Pancreas (tissue), 10 donors: ENCODE results near the gene MEI4. TPM values are rescaled to one million over a fixed set of nuclear protein-coding genes. Genes with fewer than 3 reads are reported as not detected.

Experiments
- ATAC-seq, 4 donors: fragments of 200-7000 bp; cut with Tn5 transposase; one replicate each; pipeline versions ENCODE4 v1.8.0 to v1.9.1; 2020; ENCODE audit warnings: mild to moderate bottlenecking in 4 of 4, moderate library complexity in 4 of 4
- DNase-seq, 6 donors: peaks; one replicate each; pipeline ENCODE4 v3.0.0-alpha.2; 2020
- FAIRE-seq: peaks from 2 replicates; lab custom pipeline; 2012; peaks lifted over from hg19 to GRCh38; lab: Jason Lieb, UNC
- H3K27ac ChIP-seq, 4 donors: fragments of 200-600 bp; sonication (generic); 1 replicate in 3 of 4; 2 replicates in 1 of 4; pipeline versions ENCODE4 v1.5.0 to v1.8.0; 2020
- H3K27me3 ChIP-seq, 4 donors: fragments of 200-600 bp; one replicate each; pipeline ENCODE4 v1.8.0; 2021
- H3K36me3 ChIP-seq, 3 donors: fragments of 200-600 bp; sonication (generic) in 1 of 3; one replicate each; pipeline versions ENCODE4 v1.5.0 to v1.8.0; 2020 to 2021
- H3K4me1 ChIP-seq, 3 donors: fragments of 200-600 bp; one replicate each; pipeline ENCODE4 v1.8.0; 2021
- H3K4me3 ChIP-seq, 4 donors: fragments of 200-600 bp; sonication (generic) in 2 of 4; one replicate each; pipeline versions ENCODE4 v1.5.0 to v1.8.0; 2020 to 2021
- H3K9me3 ChIP-seq, 4 donors: fragments of 200-600 bp; one replicate each; pipeline ENCODE4 v1.8.0; 2021
- CTCF ChIP-seq, 4 donors: fragments of 200-600 bp; sonication (generic) in 3 of 4; IDR thresholded peaks; one replicate each; pipeline versions ENCODE4 v1.5.0 to v1.8.0; 2021; ENCODE audit warnings: antibody characterized with exemption in 4 of 4
- WGBS, 2 donors: extraction: QIAGEN DNeasy Blood & Tissue Kit; methylation state at CpG; one replicate each; pipeline ENCODE4 v1.1.7; 2013; 5-methylcytosine and 5-hydroxymethylcytosine counted together
- intact Hi-C, 3 donors: fragments of 100-400 bp; cut with DNase I; formaldehyde crosslinking; loops; one replicate each; pipeline versions ENCODE4 v1.11.1 to v1.14.2; 2022
- polyA plus RNA-seq, 2 donors: library from polyadenylated mRNA; stranded (reverse); fragments of 200-250 nt; gene quantifications; one replicate each; pipeline ENCODE4 v1.2.3, GENCODE V29; 2013
- total RNA-seq, 6 donors: library from RNA; stranded (reverse); fragmentation: NEBNext Ultra II Directional in 4 of 6; extraction: Animal tissue kit (Norgen Biotek cat#: 25700) in 4 of 6; gene quantifications; one replicate each; pipeline versions ENCODE4 v1.2.1 to v1.2.4, GENCODE V29; 2021 to 2023
- donor health status: healthy with polysubstance abuse.
- donor health status: DM: no; HTN: no; CAD: no; lungs with moderate emphysema.
- donor health status: DM: no; HTN: no; CAD: no.
- donor health status: control.
- donor health status: control.
- donor health status: Bipolar disorder and iron deficiency.
- donor health status: DM: yes; HTN: yes; CAD: no.
- donor health status: DM: no; HTN: no; CAD: no.
- donor health status: DM: no; HTN: no; CAD: no.
- donor health status: DM: yes; HTN: yes; CAD: no.

MEI4 gene
- total and polyA plus RNA-seq, 8 donors: 0.30 to 1.9 (median 1.1) TPM

GRCh38 chr6:77930382-77930781 lies 277.5 kb downstream of the MEI4 start:
- no peak for FAIRE-seq
- TF ChIP-seq CTCF (IDR thresholded peaks at IDR 0.05): no peak
- 45 to 46% methylated on average over 2 of the region's 2 CpGs for WGBS, 2 donors

GRCh38 chr6:77930952-77931351 lies 278.1 kb downstream of the MEI4 start:
- DNase-seq: peak in 1 of 6 donors; percentile 5
- Histone ChIP-seq H3K4me3 (no peak overlapping the region), H3K27ac (no peak overlapping the region), H3K4me1 (peaks cover 0 to 15% (median 7%) of the 10 kb centered on the region in 3 donors), H3K36me3 (no peaks in the 10 kb centered on the region), H3K27me3 (no peaks in the 10 kb centered on the region), H3K9me3 (no peaks in the 10 kb centered on the region)
- ATAC-seq: peak; percentile 65 to 88 (median 84)
- intact Hi-C loops: no loop called here
- FAIRE-seq: no peak
- TF ChIP-seq CTCF (IDR thresholded peaks at IDR 0.05): no peak

More at GRCh38 chr6:77930382-77930781, 277.5 kb downstream of the MEI4 start:
- Histone ChIP-seq H3K9me3 (no peaks in the 10 kb centered on the region), H3K4me3 (no peak overlapping the region), H3K36me3 (no peaks in the 10 kb centered on the region), H3K4me1 (peaks cover 0 to 15% (median 7%) of the 10 kb centered on the region in 3 donors), H3K27ac (no peak overlapping the region), H3K27me3 (no peaks in the 10 kb centered on the region)
- intact Hi-C loops: no loop called here
- ATAC-seq (peak; percentile 38 to 73 (median 63)), DNase-seq (no peak)

- Histone ChIP-seq H3K27me3 (no peaks in the 10 kb centered on the region), H3K4me3 (no peak overlapping the region), H3K4me1 (no peaks in the 10 kb centered on the region), H3K9me3 (no peaks in the 10 kb centered on the region), H3K27ac (no peak overlapping the region), H3K36me3 (no peaks in the 10 kb centered on the region)
- intact Hi-C loops: no loop called here
- DNase-seq: no peak
- no peak for ATAC-seq
- 86 to 89% methylated on average over 4 of the region's 4 CpGs for WGBS, 2 donors
- no peak for FAIRE-seq
- TF ChIP-seq CTCF (IDR thresholded peaks at IDR 0.05): no peak
Measured at GRCh38 chr6:77962070-77962469, 309.2 kb downstream of the MEI4 start.

- Histone ChIP-seq H3K27ac (no peak overlapping the region), H3K9me3 (no peaks in the 10 kb centered on the region), H3K4me3 (no peak overlapping the region), H3K27me3 (no peaks in the 10 kb centered on the region), H3K4me1 (no peaks in the 10 kb centered on the region), H3K36me3 (no peaks in the 10 kb centered on the region)
- intact Hi-C loops: no loop called here
- TF ChIP-seq CTCF (IDR thresholded peaks at IDR 0.05): no peak
- FAIRE-seq (peak; percentile 98), ATAC-seq (no peak), DNase-seq (no peak)
- WGBS, 2 donors: 89 to 91% methylated on average over 1 of the region's 1 CpG
Measured at GRCh38 chr6:77965449-77965848, 312.6 kb downstream of the MEI4 start.

- ATAC-seq (no peak), FAIRE-seq (no peak), DNase-seq (no peak)
- intact Hi-C loops: no loop called here
- Histone ChIP-seq H3K9me3 (no peaks in the 10 kb centered on the region), H3K27me3 (no peaks in the 10 kb centered on the region), H3K36me3 (no peaks in the 10 kb centered on the region), H3K27ac (no peak overlapping the region), H3K4me3 (no peak overlapping the region), H3K4me1 (no peaks in the 10 kb centered on the region)
- no peak for TF ChIP-seq CTCF (IDR thresholded peaks at IDR 0.05)
Measured at GRCh38 chr6:77972334-77972733, 319.5 kb downstream of the MEI4 start.

Other genes starting within 250 kb of the MEI4 start
- under 1 TPM in 3 of 6 donors, not detected in 3; 0.09 to 0.16 (median 0.12) TPM for gene HTR1B, start 189.5 kb upstream of the MEI4 start, total RNA-seq
- gene HTR1B, start 189.5 kb upstream of the MEI4 start, polyA plus RNA-seq: under 1 TPM in 1 of 2 donors, not detected in 1; 0.05 TPM